HG03039 (cell line): Measurements from ENCODE around the gene RAB5IF.
"Not testable (repeated sequence)": the region's sequence is repeated elsewhere in the genome, so short reads cannot be mapped to it uniquely, and the experiment has no call there.

Source experiments
- ATAC-seq: cut with Tn5 transposase; IDR thresholded peaks from one replicate; pipeline ENCODE4 v1.9.1; 2021; ENCODE audit warnings: mild to moderate bottlenecking, moderate library complexity; ENCODE audit not compliant: unreplicated experiment

The RAB5IF gene

DNA sequence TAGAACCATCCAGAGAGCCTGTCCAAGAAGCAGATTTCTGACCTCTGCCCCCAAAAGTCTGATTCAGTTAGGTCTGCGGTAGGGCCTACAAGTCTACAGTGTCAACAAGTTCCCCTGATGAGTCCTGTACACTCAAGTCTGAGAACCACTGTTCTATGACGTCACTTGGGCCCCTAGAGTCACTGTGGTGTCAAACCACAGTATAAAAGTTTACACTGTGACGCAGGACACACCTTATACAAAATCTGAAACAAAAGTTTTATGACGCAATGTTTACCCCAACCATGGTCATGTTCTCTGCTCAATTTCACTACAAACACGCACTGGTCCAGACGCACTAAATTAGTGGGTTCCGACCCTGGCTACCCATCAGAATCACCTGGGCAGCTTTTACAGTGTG lies 22.5 kb downstream of the RAB5IF start:
- no peak for ATAC-seq

GRCh38 chr20:36629719-36630681 lies 24.4 kb downstream of the RAB5IF start:
- no peak for ATAC-seq

- ATAC-seq, result no peak
Measured at GRCh38 chr20:36631646-36632045, 26.1 kb downstream of the RAB5IF start.

- ATAC-seq, result no peak
Measured at GRCh38 chr20:36632147-36632486, 26.5 kb downstream of the RAB5IF start.

DNA sequence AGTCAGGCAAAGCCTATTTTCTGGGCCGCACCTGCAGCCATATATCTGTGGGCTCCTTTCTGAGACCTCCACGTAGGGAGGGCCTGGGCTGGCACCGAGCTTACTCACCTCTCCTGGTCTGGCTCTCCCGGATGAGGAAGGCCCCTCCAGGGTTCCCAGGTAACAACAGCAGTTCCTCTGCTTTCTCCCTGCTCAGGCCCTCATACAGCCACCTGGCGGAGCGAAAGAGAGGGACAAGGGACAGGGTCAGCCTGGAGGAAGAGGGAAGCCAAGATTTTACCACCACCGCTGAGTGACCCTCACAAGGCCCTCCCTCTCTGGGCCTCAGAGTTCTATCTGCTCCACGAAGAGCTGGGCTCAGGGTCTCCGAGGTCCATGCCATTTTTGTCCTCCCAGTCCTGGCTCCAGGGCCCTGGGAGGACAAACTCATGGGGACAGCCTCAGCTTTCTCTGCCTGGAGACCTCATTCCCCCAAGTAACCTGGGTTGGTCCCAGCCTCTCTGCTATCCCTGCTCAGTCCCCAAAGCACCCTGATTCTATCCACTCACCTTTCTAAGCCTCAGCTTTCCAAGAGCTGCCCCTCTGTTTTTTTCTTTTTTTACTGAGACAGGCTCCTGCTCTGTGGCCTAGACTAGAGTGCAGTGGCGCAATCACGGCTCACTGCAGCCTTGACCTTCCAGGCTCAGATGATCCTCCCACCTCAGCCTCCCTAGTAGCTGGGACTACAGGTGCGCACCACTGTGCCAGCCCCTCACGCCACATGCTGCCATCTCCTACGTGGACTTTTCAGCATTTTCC lies 27.1 kb downstream of the RAB5IF start:
- no peak for ATAC-seq

DNA sequence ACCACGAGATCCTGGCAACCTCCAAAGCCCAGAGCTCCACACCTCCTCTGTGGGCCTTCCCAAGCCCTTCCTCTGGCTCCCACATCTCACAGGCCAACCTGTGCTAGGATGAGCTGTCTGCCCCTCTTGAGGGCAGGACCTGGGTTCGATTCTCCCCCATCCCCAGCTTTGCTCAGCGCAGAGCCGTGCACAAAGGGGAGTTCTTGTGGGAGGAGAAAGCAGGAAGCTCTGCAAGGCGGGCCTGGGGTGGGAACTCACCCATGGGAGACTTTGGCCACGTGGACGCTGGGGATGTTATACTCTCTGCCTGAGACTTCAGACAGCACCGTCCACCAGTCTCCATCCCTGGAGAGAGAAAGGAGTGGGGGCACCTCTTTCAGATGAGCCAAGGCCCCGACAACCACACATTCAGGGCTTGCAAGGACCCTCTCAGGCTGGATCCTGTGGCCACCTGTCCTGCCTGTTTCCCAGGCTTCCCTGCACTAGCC lies 27.8 kb downstream of the RAB5IF start:
- ATAC-seq, result no peak

- ATAC-seq, result no peak
Measured at GRCh38 chr20:36634342-36634741, 28.8 kb downstream of the RAB5IF start.

DNA sequence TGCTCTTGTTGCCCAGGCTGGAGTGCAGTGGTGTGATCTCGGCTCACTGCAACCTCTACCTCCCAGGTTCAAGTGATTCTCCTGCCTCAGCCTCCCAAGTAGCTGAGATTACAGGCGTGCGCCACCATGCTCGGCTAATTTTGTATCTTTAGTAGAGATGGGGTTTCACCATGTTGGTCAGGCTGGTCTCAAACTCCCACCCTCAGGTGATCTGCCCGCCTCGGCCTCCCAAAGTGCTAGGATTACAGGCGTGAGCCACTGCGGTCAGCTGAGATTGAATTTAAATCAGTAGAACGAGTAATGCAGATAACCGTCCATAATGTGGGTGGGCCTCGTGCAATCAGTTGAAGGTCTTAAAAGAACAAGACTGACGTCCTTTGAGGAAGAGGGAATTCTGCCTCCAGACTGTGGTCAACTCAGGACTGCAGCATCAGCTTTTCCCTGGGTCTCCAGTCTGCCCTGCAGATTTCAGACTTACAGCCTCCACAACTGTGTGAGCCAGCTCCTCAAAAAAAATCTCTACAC lies 33.4 kb downstream of the RAB5IF start:
- not testable (repeated sequence) for ATAC-seq

DNA sequence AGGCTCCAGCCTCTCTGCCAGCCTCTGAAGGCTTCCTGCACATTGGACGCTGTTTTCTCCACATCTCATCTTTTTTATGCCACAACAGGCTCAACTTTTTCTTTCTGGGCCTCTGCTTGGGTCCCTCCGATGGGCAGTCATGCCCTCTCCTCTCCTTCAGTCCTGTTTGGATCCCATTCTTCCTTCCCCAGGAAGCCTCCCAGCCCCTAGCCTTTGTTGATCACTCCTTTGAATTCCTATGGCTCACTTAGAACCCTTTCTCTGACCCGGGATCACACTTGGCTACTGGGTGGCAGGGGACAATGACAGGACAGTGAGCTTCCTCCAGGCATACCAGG lies 35.9 kb downstream of the RAB5IF start:
- no peak for ATAC-seq

- no peak for ATAC-seq
Measured at GRCh38 chr20:36642136-36642535, 36.6 kb downstream of the RAB5IF start.

GRCh38 chr20:36644032-36644705 lies 38.6 kb downstream of the RAB5IF start:
- ATAC-seq, result no peak

GRCh38 chr20:36644706-36645095 lies 39.1 kb downstream of the RAB5IF start:
- ATAC-seq, result no peak

DNA sequence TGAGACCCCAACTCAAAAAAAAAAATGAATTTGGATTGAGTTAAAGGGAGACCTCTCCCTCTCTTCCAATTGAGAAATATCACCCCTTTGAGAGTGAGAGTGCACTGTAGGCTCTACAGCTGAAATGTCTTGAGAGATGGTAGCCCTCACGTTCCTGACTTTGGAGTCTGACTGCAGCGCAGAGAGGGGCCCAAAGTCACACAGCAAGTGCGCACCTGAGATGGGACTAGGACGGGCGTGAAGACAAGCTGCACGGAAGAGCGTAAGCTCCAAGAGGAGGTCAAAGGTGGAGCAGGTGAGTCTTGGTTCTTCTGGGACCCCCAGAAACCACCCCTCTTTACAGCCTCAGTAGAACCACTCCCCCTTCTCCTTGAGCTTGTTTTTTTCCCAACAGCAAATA lies 39.8 kb downstream of the RAB5IF start:
- no peak for ATAC-seq

DNA sequence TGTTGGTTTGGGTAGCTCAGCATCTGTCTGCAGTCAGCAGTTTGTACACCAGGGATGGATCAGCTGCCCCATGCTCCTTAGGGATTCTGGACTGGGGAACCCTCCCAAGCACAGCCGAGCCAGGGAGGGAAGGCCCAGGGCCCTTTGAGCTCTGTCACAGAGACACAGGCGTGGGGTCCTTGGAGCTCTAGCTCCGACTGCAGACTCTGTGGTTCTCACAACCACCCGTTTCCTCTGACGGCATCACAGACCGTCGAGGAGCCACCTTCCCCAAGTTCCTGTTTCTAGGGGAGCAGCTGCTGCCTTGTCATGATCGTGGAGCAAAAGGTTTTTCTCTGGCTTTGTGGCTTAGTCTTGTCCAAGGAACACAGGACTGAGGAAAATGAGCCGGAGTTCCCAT lies 40.4 kb downstream of the RAB5IF start, which contains the start of gene SLA2:
Gene SLA2 (minus strand): TSS at position 199 of the 400 bp plus-strand sequence. CDS start 4,861 bp downstream, outside the sequence.
- ATAC-seq, result no peak

DNA sequence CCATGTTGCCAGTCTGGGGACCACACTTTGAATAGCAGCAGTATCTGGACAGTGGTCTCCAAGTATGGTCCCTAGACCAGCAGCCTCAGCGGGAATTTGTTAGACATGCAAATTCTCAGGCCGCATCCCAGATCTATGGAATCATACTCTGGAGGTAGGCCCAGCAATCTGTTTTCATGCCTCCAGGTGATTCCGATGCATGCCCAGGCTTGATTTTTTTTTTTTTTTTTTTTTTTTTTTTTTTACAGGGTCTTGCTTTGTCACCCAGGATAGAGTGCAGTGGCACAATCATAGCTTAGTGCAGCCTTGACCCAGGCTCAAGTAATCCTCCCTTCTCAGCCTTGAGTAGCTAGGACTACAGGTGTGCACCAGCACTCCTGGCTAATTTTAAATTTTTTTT lies 41.1 kb downstream of the RAB5IF start:
- no peak for ATAC-seq

DNA sequence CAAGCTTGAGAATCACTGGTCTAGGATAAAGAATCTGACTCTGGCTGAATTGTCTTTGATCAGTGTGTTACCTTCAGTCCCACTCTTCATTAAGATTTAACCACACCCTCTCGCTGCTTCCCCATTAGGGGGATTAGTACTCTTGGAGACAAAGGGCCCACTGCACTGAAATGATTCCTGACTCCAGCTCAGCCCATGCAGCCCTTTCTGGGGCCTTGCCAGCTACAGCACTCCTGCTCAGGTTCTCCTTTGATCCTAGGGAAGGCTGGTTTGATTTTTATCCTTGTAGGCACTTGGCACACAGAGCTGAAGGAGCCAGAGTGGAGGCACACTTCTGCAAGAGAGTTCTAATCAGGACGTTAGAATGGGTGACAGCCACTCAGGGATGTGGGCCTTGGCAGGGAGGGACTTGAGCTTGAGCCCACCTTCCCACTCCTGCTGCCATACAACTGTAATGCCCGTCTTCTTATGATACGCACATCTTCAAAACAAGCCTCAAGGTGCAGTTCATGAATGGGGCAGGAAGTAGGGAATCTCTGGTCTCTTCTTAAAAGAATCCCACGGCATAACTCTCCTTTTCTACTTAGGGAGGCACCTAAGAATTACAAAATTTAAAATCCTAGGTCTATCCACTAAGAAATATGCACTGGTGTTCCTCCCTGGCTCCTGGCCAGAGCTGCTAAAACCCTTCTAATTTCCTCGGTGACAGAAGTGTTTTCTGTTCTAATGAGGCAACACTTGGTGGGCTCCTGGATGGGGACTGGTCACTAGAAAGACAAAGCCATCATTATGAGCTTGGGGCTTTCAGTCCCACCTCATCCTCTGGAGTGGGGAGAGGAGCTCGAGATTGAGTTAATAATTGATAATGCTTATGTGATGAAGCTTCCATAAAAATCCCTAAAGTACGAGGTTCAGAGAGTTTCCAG lies 41.9 kb downstream of the RAB5IF start:
- no peak for ATAC-seq

- ATAC-seq, result no peak
Measured at GRCh38 chr20:36653456-36653855, 47.9 kb downstream of the RAB5IF start.

DNA sequence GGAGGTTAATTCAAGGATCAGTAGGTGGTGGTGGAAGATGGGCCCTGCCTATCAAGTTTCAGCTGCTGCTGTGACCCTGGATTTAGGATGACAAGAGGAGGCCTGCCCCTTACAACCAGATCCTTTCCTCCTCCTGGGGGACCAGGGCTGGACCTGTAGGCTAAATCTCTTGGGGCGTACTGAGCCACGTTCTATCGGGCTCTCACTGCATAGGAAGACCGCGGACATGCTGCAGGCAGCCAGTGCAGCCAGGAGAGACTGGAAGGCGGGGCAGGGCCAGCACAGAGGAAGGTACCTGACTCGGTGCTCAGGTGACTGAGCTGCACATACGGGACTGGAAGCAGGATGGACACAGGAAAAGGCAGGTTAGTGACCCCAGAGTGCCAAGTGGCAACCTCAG lies 48.9 kb downstream of the RAB5IF start:
- no peak for ATAC-seq

DNA sequence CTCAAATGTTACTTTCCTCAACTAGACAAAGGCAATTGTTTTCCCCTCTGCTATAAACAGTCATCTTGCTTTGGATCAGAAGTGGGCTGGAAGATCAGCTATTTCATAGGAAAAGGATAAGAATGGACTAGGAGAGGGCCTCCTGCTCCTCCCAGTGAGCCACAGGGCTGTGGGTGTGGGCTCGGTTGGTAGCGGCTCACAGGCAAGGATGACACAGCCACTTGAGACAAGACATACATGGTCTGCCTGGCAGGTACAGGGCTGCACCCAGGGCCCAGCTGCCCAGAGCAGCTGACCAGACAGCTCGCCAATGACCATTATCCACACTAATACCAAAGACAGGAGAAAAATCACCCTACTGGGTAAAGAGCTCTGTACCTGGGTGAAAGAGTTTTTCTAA lies 49.4 kb downstream of the RAB5IF start:
- ATAC-seq, result no peak

DNA sequence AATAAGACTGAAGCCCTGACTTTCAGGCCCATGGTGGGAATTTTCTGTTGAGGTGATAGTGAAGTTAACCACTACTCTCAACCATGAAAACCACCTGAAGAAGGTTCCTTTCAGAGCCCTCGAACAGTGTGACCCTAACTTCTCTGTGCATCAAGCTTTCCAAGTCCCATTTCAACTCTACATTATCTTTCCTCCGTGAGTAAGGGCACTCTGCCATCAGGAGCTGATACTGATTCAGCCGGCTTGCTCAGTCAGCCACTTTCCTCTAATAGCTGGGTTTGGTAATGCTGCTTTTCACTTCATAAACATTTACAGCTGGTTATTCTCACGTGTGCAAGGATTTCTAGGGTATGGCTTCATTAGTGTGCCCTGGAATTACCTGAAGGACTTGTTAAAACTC lies 51.2 kb downstream of the RAB5IF start:
- ATAC-seq, result no peak
